Measurements from ENCODE around the gene MRPL52.
"Not testable (repeated sequence)": the region's sequence is repeated elsewhere in the genome, so short reads cannot be mapped to it uniquely, and the experiment has no call there.

MRPL52 gene

DNA sequence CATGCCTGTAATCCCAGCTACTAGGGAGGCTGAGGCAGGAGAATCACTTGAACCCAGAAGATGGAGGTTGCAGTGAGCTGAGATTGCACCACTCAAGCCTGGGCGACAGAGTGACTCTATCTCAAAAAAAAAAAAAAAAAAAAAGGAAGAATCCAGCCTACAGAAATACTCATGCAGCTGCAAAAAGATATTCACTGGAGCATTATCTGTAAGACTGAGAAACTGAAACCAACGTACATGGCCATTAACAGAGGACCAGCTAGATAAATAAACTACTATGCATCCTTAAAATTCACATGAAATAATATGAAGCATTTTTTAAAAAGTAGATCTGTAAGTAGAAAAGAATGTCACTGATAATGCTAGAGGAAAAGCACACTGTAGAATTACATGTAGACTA is 18.0 kb upstream of the MRPL52 start:
- peak; percentile 37 to 75 (median 68) for DNase-seq

DNA sequence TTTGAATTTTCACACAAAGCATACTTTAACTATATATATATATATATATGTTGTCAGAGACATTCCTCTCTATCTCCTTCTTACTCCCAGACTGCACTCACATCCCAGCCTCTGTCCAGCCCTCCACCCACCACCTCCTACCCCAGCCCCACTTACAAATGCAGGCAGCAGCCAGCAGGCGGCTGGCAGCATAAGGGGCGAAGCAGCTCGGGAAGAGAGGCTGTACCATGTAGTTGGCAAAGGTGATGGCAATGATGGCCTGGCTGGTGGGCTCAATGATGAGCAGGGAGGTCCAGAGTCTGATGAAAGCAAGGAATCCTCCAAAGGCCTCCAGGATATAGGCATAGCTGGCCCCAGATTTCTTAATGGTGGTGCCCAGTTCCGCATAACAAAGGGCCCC is 16.9 kb upstream of the MRPL52 start:
- no peak for DNase-seq

DNA sequence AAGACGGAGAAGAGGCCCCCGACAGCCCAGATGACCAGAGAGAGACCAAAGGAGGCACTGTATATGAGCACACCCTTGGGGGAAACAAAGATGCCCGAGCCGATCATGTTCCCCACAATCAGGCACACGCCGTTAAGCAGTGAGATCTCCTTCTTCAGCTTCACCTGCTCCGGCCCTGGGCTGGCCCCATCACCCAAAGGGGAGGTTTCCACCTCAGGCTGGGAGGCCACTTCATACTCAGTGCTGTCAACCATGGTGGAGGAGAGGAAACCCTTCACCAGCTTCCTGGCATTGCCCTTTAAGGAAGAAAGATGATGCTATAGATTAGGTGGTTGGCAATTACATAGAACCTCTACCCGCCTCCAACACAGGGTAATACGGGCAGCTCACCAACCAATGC is 16.5 kb upstream of the MRPL52 start:
- no peak for DNase-seq

DNA sequence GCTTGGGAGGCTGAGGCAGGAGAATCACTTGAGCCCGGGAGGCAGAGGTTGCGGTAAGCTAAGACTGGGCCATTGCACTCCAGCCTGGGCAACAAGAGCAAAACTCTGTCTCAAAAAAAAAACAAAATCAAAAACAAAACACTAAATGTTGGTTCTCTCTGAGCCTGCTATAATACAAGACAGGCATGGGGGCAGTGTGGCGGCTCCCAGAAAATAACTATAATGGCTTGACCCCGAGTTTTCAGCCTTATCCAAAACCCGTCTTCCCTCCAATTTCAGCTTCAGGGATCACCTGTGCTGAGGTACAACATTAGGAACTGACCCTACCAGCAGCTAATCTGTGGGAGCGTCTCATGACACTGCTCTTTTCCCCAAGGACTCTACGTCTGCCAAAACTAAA is 15.3 kb upstream of the MRPL52 start:
- no peak for DNase-seq

DNA sequence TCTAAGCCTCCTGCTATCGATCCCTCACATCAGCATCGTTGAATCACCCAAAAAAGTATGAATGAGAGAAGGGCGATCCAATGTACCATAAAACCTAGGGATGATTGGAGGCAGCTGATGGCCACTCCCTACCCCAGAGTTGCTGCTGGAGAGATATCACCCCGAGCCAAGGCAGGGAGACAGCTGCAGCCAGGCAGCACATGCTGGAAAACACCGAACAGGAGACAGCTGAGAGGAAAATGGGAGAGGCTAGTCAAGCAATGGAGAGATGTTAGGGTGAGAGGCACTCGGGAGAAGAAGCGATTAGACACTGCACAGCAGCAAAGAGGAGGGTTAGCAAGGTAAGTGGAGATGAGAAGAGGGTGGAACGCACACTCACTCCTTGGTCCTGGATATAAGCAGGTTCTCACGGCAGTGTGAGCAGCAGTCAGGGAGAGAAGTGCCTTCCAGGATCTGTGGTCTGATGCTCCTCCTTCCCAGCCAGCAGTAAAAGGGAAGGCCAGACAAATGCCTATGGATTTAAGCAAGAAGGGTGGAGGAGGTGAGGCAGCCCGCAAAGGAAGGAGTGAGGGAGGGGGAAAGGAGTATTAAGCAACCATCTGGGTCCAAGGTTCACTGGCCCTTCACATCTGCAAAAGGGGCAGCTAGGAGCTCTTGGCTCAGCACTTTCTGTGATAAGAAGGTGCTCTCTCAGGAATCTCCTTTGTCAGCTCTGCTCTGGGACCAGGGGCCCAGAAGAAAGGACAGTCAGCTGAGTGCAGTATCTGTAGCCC is 14.6 kb upstream of the MRPL52 start, which contains the start of gene SLC7A7:
Gene SLC7A7, minus strand, starts transcription at position 495 of the 773 bp plus-strand sequence. CDS start 2,037 bp downstream, outside the sequence.
- DNase-seq: peak; percentile 43 to 73 (median 69)

- peak in 3 of 4 experiments; percentile 54 to 70 (median 55) for DNase-seq
Observed at GRCh38 chr14:22819151-22819988, 10.3 kb upstream of the MRPL52 start.

DNA sequence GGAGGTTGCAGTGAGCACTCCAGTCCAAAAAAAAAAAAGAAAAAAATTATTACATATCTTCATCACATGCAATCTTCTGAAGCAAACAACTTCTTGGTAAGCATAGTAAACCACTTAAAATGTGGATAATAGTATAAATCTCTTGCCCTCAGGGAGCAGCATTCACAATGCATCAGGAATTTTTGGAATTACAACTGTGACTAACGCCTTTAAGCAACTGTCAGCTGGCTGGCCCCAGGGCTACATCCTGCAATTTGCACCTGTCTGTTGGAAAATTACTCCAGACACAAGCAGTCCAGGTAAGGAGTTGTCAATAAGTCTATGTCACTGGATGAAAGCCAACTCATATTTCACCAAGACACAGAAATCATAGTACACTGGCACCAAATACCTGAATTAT is 9.0 kb upstream of the MRPL52 start:
- DNase-seq: no peak

- DNase-seq: no peak
Observed at GRCh38 chr14:22821193-22822015, 8.3 kb upstream of the MRPL52 start.

DNA sequence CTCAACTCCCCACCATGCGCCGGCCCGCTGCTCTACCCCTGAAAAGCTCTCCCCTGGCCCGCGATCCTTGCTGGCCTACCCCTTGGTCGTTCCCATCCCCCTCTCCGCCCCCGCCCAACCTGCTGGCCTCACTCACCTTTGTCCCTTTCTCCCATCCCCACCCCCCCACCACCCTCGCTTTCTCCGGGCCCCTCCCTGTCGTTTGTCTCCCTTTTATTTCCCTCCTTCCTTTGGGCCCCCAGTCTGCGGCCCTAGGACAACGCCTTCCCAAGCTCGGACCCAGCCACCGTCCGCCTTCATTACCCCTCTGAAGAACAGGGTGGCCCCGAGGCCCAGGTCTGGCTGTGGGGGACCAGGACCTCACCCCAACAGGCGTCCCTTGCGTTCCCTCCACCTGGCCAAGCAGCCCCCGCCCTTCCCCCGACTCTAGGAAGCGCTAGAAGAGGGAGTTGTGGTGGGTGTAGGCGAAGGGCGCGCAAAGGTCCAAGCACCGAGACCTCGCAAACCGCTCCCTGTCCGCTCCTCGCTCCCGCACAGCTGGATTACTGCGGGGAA is 7.6 kb upstream of the MRPL52 start:
- no peak for DNase-seq

- peak; percentile 78 to 90 (median 84) for DNase-seq
Observed at GRCh38 chr14:22822571-22823098, 7.1 kb upstream of the MRPL52 start.

DNA sequence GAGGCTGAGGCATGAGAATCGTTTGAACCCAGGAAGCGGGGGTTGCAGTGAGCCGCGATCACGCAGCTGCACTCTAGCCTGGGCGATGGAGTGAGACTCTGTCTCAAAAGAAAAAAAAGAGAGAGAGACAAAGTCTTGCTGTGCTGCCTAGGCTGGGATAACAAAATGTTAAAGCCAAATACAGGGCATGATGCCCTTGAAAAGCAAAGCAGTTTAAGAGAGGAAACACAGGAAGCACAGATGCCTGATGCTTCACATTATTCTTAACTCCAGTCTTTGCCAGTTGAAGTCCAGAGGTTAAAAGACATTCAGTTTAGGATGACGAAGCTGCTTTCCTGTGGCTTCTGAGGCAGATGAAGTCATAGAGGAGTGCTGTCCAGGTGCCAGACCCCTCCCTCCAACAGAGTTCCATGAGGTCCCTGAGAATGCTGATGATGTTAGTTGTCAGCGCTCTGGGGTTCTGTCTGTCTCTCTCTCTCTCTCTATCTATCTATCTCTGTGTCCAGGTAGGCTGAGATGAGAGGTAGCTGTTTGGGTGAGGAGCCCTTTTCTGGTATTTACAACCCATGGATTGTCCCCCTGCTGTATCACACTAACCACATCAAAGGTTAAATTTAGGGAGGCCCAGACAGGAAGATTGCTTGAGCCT is 4.9 kb upstream of the MRPL52 start:
- DNase-seq: no peak

DNA sequence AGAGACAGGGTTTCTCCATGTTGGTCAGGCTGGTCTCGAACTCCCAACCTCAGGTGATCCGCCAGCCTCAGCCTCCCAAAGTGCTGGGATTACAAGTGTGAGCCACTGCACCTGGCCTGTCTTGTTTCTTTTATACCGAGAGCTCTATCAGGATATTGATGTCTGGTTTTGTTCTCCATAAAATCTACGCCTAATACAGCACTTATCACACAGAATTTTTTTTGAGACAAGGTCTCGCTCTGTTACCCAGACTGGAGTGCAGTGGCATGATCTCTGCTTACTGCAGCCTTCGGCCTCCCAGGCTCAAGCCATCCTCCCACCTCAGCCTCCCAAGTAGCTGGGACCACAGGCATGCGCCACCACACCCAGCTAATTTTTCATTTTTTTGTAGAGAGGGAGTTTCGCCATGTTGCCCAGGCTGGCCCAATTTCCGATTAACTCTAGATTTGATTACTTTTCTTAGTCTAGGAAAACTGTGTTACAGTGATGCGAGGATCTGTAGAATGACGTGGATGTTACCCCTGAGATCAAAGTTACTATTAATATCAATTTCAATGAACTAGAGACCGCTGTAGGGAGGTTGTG is 519 bp upstream of the MRPL52 start:
- not testable (repeated sequence) for DNase-seq

DNA sequence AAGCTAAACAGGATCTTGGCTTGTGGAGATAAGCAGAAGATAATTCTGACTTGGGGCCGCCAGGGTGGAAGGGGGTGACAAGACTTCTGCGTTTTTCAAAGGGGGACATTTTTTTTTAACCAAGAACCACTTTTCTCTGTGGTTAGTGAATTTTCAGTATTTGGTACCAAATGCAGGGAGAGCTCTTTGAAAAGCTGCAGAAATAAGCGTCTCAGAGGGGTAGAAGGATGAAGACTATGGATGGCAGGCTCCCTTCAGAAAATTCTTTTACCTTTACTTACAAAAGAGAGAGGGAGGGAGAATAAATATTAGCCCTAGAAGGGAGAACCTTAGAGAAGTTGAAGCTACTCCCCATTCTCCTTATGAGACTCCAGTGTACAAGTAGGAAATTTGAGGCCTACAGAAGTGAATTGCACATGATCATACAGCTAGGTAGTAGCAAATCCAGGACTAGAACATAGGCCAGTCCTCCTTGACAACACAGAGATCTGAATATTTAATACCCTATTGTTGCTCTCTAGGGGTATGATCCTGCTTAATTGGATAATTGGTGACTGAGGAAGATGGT is 840 bp downstream of the MRPL52 start:
- no peak for DNase-seq

DNA sequence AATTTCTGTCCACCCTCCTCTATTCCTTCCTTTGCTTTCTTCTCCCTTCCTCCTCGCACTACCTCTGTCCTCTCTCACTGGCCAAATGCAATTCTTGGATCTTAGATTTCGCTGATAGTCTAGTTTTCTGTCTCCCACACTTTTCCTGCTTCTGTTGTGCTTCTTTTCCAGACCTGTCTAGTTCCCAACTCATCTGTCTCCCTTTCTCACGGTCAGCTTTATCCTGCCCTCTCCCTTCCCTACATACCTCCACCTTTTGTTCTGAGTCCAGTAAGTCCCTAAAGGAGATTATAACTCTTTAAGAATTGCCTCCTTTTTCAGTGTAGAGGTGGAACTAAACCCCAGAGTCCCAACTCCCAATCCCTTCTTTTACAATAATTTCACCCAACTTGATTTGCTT is 5.8 kb downstream of the MRPL52 start:
- no peak for DNase-seq

GRCh38 chr14:22836301-22837113 is 6.8 kb downstream of the MRPL52 start, which contains the start of gene MMP14:
Gene MMP14, plus strand, starts transcription at chr14:22836585. Its CDS starts 233 bp downstream, at chr14:22836818.
- peak; percentile 56 to 87 (median 73) for DNase-seq

GRCh38 chr14:22837114-22837749 is 7.5 kb downstream of the MRPL52 start:
- DNase-seq: peak; percentile 65 to 81 (median 73)

- peak in 3 of 4 experiments; percentile 17 to 36 (median 28) for DNase-seq
Observed at GRCh38 chr14:22837750-22838538, 8.3 kb downstream of the MRPL52 start.

- peak; percentile 33 to 72 (median 65) for DNase-seq
Observed at GRCh38 chr14:22838631-22839041, 8.9 kb downstream of the MRPL52 start.
